Measurements from ENCODE around the gene TOMM7. TPM values are rescaled to one million over a fixed set of nuclear protein-coding genes. Genes with fewer than 3 reads are reported as not detected.

The TOMM7 gene
- total and polyA plus RNA-seq, 10 of the 15 experiments (the other 5 are each of a cell fraction or from before 2014, with no cell fraction given) = 151 to 1,497 (median 322) TPM

GRCh38 chr7:22858640-22859561, 36.3 kb upstream of the TOMM7 start (continued):
- TF ChIP-seq ETV6 (conservative IDR thresholded peaks at IDR 0.05 in 1 of 2, IDR thresholded peaks at IDR 0.05 in 1 of 2; ENCODE audit: borderline replicate concordance in 1 of 2, low read depth in 1 of 2) = peak in 1 of 2 experiments; percentile 41; a peak in 2 of 4 replicates
- no peak for TF ChIP-seq PAX8 (IDR thresholded peaks at IDR 0.05)
- TF ChIP-seq RELB (IDR thresholded peaks at IDR 0.05; ENCODE audit: low read depth) = peak; percentile 39; the same call in 1 of the 2 replicates
- 0 out of 2 replicates have a peak, but pooled peaks have one; percentile 21 for TF ChIP-seq MTA2 (IDR thresholded peaks at IDR 0.05; ENCODE audit: low read depth)
- no peak for TF ChIP-seq MLLT1 (IDR thresholded peaks at IDR 0.05)
- peak; percentile 66; the same call in 1 of the 2 replicates for TF ChIP-seq BCL11A (IDR thresholded peaks at IDR 0.05; ENCODE audit: low read depth, low read length)
- no peak for TF ChIP-seq SIN3A (IDR thresholded peaks at IDR 0.05; ENCODE audit: low read depth, low read length)
- no peak for TF ChIP-seq RCOR1 (conservative IDR thresholded peaks at IDR 0.05; ENCODE audit: low read depth, low read length)
- no peak for TF ChIP-seq LARP7 (IDR thresholded peaks at IDR 0.05)
- TF ChIP-seq POLR2A (IDR thresholded peaks at IDR 0.05; ENCODE audit: low read depth, low read length) = no peak; the same call in 1 of the 2 replicates
- peak; percentile 17; the same call in 1 of the 2 replicates for TF ChIP-seq CREB1 (IDR thresholded peaks at IDR 0.05; ENCODE audit: low read depth)
- no peak for TF ChIP-seq CTCF (IDR thresholded peaks at IDR 0.05 in 2 of 3, conservative IDR thresholded peaks at IDR 0.05 in 1 of 3; ENCODE audit: control insufficient read depth in 2 of 3, extremely low read depth in 1 of 3, insufficient read depth in 1 of 3, low read depth in 3 of 3, low read length in 3 of 3)
- peak; percentile 78 for TF ChIP-seq RUNX3 (IDR thresholded peaks at IDR 0.05; ENCODE audit: low read length)
- peak in 1 of 2 experiments; percentile 37; a peak in 1 of 4 replicates for TF ChIP-seq EP300 (IDR thresholded peaks at IDR 0.05; ENCODE audit: borderline replicate concordance in 1 of 2, control insufficient read depth in 1 of 2, low read depth in 2 of 2, low read length in 2 of 2)
